Stimulated activated CD4-positive, alpha-beta T cell treated with anti-CD3 and anti-CD28 coated beads, TNF-alpha, amount 100 ng/mL, for 24 hours (primary cell): ENCODE results near the gene ARPC1A.
"Not testable (repeated sequence)": the region's sequence is repeated elsewhere in the genome, so short reads cannot be mapped to it uniquely, and the experiment has no call there.

ENCODE experiments used
- DNase-seq, 3 experiments: peaks; one replicate each; pipeline ENCODE4 v3.0.0-alpha.2; 2020; ENCODE audit warnings: low read depth in 3 of 3

The ARPC1A gene

GRCh38 chr7:99409192-99409572 lies 83.5 kb downstream of the ARPC1A start:
- DNase-seq = no peak

DNA sequence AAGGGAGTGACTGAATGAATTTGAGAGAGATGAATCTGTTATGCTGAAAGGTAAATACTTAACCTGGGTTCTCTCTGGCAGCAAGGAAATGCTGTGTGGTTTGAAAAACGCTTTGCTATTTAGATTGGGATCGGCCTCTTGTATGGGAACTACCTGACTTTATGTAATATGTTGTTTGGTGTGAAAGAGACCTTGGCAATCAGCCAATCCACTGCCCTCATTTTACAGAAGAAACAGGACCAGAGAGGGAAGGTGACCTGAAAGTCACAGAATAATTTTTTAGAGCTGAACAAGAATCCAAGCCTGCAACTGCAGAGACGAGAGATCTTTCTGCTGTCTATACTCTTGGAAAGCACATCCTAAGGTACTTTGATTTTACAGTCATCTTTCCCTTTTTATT lies 84.1 kb downstream of the ARPC1A start:
- DNase-seq = no peak

DNA sequence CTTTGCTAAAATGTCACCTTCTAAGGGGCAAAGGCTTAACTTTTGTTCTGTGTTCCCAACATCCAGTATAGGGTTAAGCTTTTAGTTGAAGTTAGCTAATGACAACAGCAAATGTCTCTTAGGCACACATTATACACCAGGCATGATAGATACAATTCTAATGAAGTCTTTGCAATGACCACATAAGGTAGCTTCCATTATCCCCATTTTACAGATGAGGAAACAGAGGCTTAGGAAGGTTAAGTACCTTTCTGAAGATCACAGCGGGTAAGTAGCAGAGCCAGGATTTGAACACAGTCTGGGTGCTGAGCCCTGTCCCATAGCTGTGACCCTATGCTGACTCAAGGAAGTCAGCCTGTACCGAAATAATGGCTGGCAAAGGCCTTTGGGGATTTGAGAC lies 84.9 kb downstream of the ARPC1A start:
- no peak for DNase-seq

DNA sequence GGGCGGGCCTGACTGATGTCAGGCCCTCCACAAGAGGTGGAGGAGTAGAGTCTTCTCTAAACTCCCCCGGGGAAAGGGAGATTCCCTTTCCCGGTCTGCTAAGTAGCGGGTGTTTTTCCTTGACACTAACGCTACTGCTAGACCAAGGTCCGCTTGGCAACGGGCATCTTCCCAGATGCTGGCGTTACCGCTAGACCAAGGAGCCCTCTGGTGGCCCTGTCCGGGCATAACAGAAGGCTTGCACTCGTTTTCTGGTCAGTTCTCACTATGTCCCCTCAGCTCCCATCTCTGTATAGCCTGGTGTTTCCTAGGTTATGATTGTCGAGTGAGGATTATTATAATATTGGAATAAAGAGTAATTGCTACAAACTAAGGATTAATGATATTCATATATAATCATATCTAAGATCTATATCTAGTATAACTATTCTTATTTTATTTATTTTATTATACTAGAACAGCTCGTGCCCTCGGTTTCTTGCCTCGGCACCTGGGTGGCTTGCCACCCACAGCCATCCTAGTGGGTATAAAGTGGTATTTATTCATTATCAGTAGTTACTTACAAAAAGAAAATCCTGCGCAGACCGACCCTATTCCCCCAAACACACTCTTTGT lies 89.9 kb downstream of the ARPC1A start:
- DNase-seq = not testable (repeated sequence)
